Heart left ventricle (tissue), 16 donors: ENCODE results near the gene PLCB4. TPM values are rescaled to one million over a fixed set of nuclear protein-coding genes. Genes with fewer than 3 reads are reported as not detected.

Source experiments
- ATAC-seq, 4 donors: fragments of 200-7000 bp; cut with Tn5 transposase; one replicate each; pipeline ENCODE4 v1.9.1; 2020 to 2022; ENCODE audit warnings: moderate library complexity in 4 of 4, mild to moderate bottlenecking in 3 of 4, moderate number of reproducible peaks in 1 of 4
- DNase-seq, 5 donors: peaks; one replicate each; pipeline ENCODE4 v3.0.0-alpha.2; 2020
- H3K27ac ChIP-seq, 12 donors: fragments of 200-600 bp; sonication (generic) in 4 of 12; one replicate each; pipeline versions ENCODE4 v1.5.0 to v1.8.0; 2016 to 2022; ENCODE audit warnings: mild to moderate bottlenecking in 2 of 12
- H3K27me3 ChIP-seq, 9 donors: fragments of 200-600 bp; sonication (generic) in 2 of 9; one replicate each; pipeline versions ENCODE4 v1.5.1 to v1.8.0; 2016 to 2022; ENCODE audit warnings: mild to moderate bottlenecking in 3 of 9
- H3K36me3 ChIP-seq, 9 donors: fragments of 200-600 bp; sonication (generic) in 2 of 9; one replicate each; pipeline versions ENCODE4 v1.5.0 to v1.8.0; 2018 to 2022; ENCODE audit warnings: mild to moderate bottlenecking in 2 of 9
- H3K4me1 ChIP-seq, 12 donors: fragments of 200-600 bp; sonication (generic) in 4 of 12; one replicate each; pipeline versions ENCODE4 v1.5.0 to v1.8.0; 2016 to 2022; ENCODE audit warnings: mild to moderate bottlenecking in 3 of 12
- H3K4me3 ChIP-seq, 12 donors: fragments of 200-600 bp; sonication (generic) in 4 of 12; one replicate each; pipeline versions ENCODE4 v1.5.0 to v1.8.0; 2017 to 2022; ENCODE audit warnings: mild to moderate bottlenecking in 9 of 12, moderate library complexity in 4 of 12
- H3K9me3 ChIP-seq, 12 donors: fragments of 200-600 bp; sonication (generic) in 4 of 12; one replicate each; pipeline versions ENCODE4 v1.5.0 to v1.8.0; 2016 to 2022; ENCODE audit warnings: mild to moderate bottlenecking in 1 of 12
- POLR2A ChIP-seq, 2 donors: fragments of 450-650 bp; IDR thresholded peaks; one replicate each; pipeline ENCODE4 v1.6.1; 2017; ENCODE audit warnings: antibody characterized with exemption in 2 of 2, mild to moderate bottlenecking in 2 of 2, moderate library complexity in 2 of 2
- WGBS, 4 donors: extraction: QIAGEN DNeasy Blood & Tissue Kit in 2 of 4; methylation state at CpG; one replicate each; pipeline versions ENCODE4 v1.1.5 to v1.1.7; 2013 to 2018; 5-methylcytosine and 5-hydroxymethylcytosine counted together
- intact Hi-C, 10 donors: fragments of 100-400 bp; cut with DNase I; formaldehyde crosslinking; loops; one replicate each; pipeline versions ENCODE4 v1.11.1 to v1.14.2; 2022
- polyA plus RNA-seq, 2 donors: library from polyadenylated mRNA; stranded (reverse); fragments of 200-250 nt; gene quantifications; one replicate each; pipeline ENCODE4 v1.2.3, GENCODE V29; 2013
- total RNA-seq, 9 donors: library from RNA; depleted of rRNA in 2 of 9; stranded (reverse); fragments of >200 nt in 2 of 9; fragmentation: NEBNext Ultra II Directional in 3 of 9; extraction: Animal tissue kit (Norgen Biotek cat#: 25700) in 3 of 9; gene quantifications; one replicate each; pipeline versions ENCODE4 v1.1.0 to v1.2.4, GENCODE V29; 2016 to 2023
- TF ChIP-seq, protein P1 (sequence below), 12 donors: fragments of 200-600 bp; sonication (generic) in 4 of 12; IDR thresholded peaks; one replicate each; pipeline versions ENCODE4 v1.5.0 to v1.8.0; 2018 to 2022; ENCODE audit warnings: antibody characterized with exemption in 12 of 12, mild to moderate bottlenecking in 5 of 12
- donor health status: ischemic (EF 13 %, LVEDD 7.1; RV severe dilation, severe dysfunction).
- donor health status: healthy with polysubstance abuse.
- donor health status: DM: no; HTN: yes; CAD: no.
- donor health status: DM: no; HTN: no; CAD: no.
- donor health status: ischemic (EF 25% LVEDD 6.9; RV normal size, moderate dysfunction).
- donor health status: ischemic (EF 25% LVEDD 5.7; RV mildly dilated, moderate dysfunction).
- donor health status: healthy.
- donor health status: DM: yes; HTN: yes; CAD: no.
- donor health status: ischemic (EF 35%, LVEDD 5.7; RV mildly dilated, moderate dysfunction).
- donor health status: nonischemic (EF 11% LVEDD 7.7; RV severe dilation, severe dysfunction).
- donor health status: DM: yes; HTN: yes; CAD: no.
- donor health status: PGD.
- donor health status: ischemic (EF 29% LVEDD 5.4; RV normal size, mild dysfunction).
- donor health status: nonischemic (EF 23%, LVEDD 6.1; RV moderate dilation, normal function).

Gene PLCB4
- total and polyA plus RNA-seq, 11 donors, result 8.4 to 31.8 (median 18.5) TPM

DNA sequence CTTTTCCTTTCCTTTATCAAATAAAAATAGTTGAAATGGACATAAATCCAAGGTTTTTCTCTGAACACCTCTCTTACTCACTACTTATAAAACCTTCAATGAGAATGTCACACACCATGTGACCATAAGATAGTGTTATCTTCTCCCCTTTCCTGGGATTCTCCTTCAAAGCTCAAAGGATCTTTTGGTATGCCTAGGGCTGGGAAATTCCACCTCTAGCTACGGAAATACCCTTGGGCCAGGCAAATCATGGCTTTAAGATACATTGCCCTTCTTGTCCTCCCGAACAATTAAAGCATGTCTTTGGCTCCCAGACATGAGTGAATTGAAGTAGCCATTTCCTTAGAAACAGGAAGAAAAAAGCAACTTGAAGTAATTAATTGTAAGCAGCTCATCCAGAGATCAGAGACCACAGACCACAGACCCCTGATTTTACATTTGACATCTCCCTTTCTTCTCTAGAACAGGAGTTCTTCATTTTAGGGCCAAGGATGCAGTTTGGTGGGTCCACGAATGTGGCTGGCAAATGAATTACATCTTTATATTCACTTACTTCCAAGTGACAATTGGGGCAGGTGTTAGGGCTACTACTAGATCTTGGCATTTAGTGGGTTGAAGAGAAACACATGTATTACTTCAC lies 4.1 kb downstream of the PLCB4 start:
- no peak overlapping the region for H3K4me3 ChIP-seq
- 42 to 53% (median 51%) methylated on average over 3 of the region's 3 CpGs for WGBS, 4 donors
- peak overlapping the region in 5 of 12 donors; percentile 2 to 97 (median 22) for H3K27ac ChIP-seq
- peaks cover 0 to 15% (median 0%) of the 10 kb centered on the region in 9 donors for H3K27me3 ChIP-seq
- no peaks in the 10 kb centered on the region for H3K36me3 ChIP-seq
- peaks cover 0 to 76% (median 50%) of the 10 kb centered on the region in 12 donors for H3K4me1 ChIP-seq
- ATAC-seq (no peak), DNase-seq (no peak)
- intact Hi-C loops, result loop anchor here in 9 of 10 donors (5.0 to 10.0 kb wide), 7 partner anchors 39 to 282 kb away; no protein-coding TSS in a partner anchor
- no peaks in the 10 kb centered on the region for H3K9me3 ChIP-seq
- TF ChIP-seq POLR2A (IDR thresholded peaks at IDR 0.05), result no peak
- TF ChIP-seq, protein P1, sequence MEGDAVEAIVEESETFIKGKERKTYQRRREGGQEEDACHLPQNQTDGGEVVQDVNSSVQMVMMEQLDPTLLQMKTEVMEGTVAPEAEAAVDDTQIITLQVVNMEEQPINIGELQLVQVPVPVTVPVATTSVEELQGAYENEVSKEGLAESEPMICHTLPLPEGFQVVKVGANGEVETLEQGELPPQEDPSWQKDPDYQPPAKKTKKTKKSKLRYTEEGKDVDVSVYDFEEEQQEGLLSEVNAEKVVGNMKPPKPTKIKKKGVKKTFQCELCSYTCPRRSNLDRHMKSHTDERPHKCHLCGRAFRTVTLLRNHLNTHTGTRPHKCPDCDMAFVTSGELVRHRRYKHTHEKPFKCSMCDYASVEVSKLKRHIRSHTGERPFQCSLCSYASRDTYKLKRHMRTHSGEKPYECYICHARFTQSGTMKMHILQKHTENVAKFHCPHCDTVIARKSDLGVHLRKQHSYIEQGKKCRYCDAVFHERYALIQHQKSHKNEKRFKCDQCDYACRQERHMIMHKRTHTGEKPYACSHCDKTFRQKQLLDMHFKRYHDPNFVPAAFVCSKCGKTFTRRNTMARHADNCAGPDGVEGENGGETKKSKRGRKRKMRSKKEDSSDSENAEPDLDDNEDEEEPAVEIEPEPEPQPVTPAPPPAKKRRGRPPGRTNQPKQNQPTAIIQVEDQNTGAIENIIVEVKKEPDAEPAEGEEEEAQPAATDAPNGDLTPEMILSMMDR (IDR thresholded peaks at IDR 0.05), result no peak

DNA sequence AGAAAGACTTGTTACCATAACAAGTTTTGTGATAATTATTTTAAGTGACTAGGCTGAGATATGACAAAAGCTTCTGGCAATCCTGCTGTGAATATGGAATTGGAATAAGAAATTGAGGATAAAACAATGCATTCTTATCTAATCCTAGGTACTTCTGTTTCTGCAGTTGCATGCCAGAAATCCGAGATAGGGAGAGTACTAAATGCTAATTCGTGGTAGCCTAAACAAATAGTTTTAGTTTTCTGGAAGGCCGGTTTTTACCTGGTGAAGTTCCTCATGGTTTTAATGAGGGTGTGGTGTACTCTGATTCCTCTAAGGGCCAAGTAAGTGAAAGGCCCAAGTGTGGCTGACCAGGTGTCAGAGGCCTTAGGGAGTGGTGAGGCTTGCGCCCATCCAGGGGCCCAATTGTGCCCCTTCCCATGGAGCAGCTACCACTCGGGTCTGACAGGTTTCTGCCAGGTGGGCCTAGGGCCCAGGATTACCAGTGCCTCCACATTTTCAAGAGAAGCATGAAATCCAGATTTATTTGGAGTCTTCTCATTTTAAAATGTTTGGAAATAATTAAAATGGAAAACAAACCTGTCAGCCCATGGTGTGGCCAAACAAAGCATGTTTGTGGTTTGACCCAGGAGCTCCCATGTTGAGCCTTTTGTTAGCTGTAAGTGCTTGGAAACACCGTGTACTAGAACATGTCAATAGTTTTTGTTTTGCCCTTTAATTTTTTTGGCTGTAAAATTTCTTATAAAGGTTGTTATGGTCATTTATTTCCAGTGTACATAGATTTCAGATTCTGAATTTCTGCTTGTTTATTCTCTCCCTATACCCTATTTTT lies 6.6 kb downstream of the PLCB4 start:
- no peak overlapping the region for H3K4me3 ChIP-seq
- peaks cover 0 to 67% (median 45%) of the 10 kb centered on the region in 12 donors for H3K4me1 ChIP-seq
- ATAC-seq (no peak), DNase-seq (no peak)
- TF ChIP-seq, protein P1 (IDR thresholded peaks at IDR 0.05), result no peak
- TF ChIP-seq POLR2A (IDR thresholded peaks at IDR 0.05), result no peak
- no peaks in the 10 kb centered on the region for H3K9me3 ChIP-seq
- H3K27ac ChIP-seq, result peak overlapping the region in 1 of 12 donors; percentile 3
- 63 to 75% (median 66%) methylated on average over 6 of the region's 6 CpGs for WGBS, 4 donors
- no peaks in the 10 kb centered on the region for H3K36me3 ChIP-seq
- H3K27me3 ChIP-seq, result no peaks in the 10 kb centered on the region
- intact Hi-C loops, result loop anchor here in 6 of 10 donors (5.0 to 10.0 kb wide), 5 partner anchors 69 to 279 kb away; no protein-coding TSS in a partner anchor

DNA sequence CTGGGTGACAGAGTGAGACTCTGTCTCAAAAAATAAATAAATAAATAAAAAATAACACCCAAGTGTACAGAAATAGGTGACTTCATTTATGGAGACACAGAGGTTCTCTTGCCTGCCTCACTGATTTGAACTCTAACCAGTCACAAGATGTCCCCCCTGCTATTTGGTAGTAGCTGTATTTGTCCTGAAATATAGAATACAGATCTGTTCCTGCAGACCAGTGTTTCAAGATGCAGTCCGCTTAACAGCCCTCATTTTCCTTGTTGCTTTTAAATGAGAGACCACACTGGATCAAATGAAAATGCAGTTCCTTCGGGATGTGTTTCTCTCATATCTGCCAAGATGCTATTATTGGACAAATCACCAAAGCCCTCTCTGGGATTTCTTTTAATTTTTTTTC lies 7.6 kb downstream of the PLCB4 start:
- DNase-seq (no peak), ATAC-seq (no peak)
- Histone ChIP-seq H3K27ac (no peak overlapping the region), H3K36me3 (no peaks in the 10 kb centered on the region), H3K9me3 (no peaks in the 10 kb centered on the region), H3K4me1 (peaks cover 0 to 61% (median 37%) of the 10 kb centered on the region in 12 donors), H3K27me3 (no peaks in the 10 kb centered on the region), H3K4me3 (no peak overlapping the region)
- intact Hi-C loops, result loop anchor here in 6 of 10 donors (5.0 to 10.0 kb wide), 5 partner anchors 68 to 278 kb away; no protein-coding TSS in a partner anchor
- 65 to 76% (median 71%) methylated on average over 2 of the region's 2 CpGs for WGBS, 4 donors
- no peak for TF ChIP-seq POLR2A (IDR thresholded peaks at IDR 0.05)
- TF ChIP-seq, protein P1 (IDR thresholded peaks at IDR 0.05), result peak in 1 of 12 donors; percentile 13
